Endodermal cell (in vitro differentiated cells): ENCODE data around the gene PTHLH. TPM values are rescaled to one million over a fixed set of nuclear protein-coding genes. Genes with fewer than 3 reads are reported as not detected.

Experiments used
- DNase-seq: peaks from one replicate; pipeline ENCODE4 v3.0.0-alpha.2; 2017
- H3K27ac ChIP-seq: 2 replicates; pipeline ENCODE4 v1.5.1; 2013; ENCODE audit warnings: mild to moderate bottlenecking, low read depth, low read length, moderate library complexity
- H3K27me3 ChIP-seq: 2 replicates; pipeline ENCODE4 v1.6.1; 2013; ENCODE audit warnings: mild to moderate bottlenecking, low read length, moderate library complexity; ENCODE audit not compliant: insufficient read depth, control insufficient read depth, poor library complexity, severe bottlenecking
- H3K36me3 ChIP-seq: 2 replicates; pipeline ENCODE4 v1.7.0; 2013; ENCODE audit warnings: mild to moderate bottlenecking, low read length, moderate library complexity; ENCODE audit not compliant: control insufficient read depth, insufficient read depth
- H3K4me1 ChIP-seq: one replicate; pipeline ENCODE4 v1.7.0; 2013; ENCODE audit warnings: low read length; ENCODE audit not compliant: control insufficient read depth, insufficient read depth
- H3K4me3 ChIP-seq: 2 replicates; pipeline ENCODE4 v1.5.1; 2013; ENCODE audit warnings: mild to moderate bottlenecking, low read length, moderate library complexity
- H3K9ac ChIP-seq: 2 replicates; pipeline ENCODE4 v1.6.1; 2013; ENCODE audit warnings: mild to moderate bottlenecking, low read length, moderate library complexity; ENCODE audit not compliant: poor library complexity, severe bottlenecking; ENCODE audit errors: extremely low read depth
- H3K9me3 ChIP-seq: 2 replicates; pipeline ENCODE4 v1.6.1; 2013; ENCODE audit warnings: mild to moderate bottlenecking, low read length, moderate library complexity; ENCODE audit not compliant: control insufficient read depth
- H3K27ac Mint-ChIP-seq: 2 replicates; pipeline ENCODE4 v1.8.0; 2020; ENCODE audit warnings: mixed read lengths
- H3K27me3 Mint-ChIP-seq: 2 replicates; pipeline ENCODE4 v1.8.0; 2021; ENCODE audit warnings: mild to moderate bottlenecking, mixed read lengths; ENCODE audit not compliant: insufficient read depth
- H3K36me3 Mint-ChIP-seq: 2 replicates; pipeline ENCODE4 v1.8.0; 2020; ENCODE audit warnings: low read depth, mixed read lengths
- H3K4me1 Mint-ChIP-seq: 2 replicates; pipeline ENCODE4 v1.8.0; 2020; ENCODE audit warnings: mixed read lengths
- H3K4me3 Mint-ChIP-seq: 2 replicates; pipeline ENCODE4 v1.8.0; 2020; ENCODE audit warnings: mild to moderate bottlenecking, moderate library complexity, mixed read lengths
- H3K9me3 Mint-ChIP-seq: 2 replicates; pipeline ENCODE4 v1.8.0; 2020; ENCODE audit warnings: mild to moderate bottlenecking, mixed read lengths
- whole genome bisulfite sequencing, 2 experiments: methylation state at CpG; one replicate each; pipeline versions ENCODE4 v1.1.5 to v1.1.7; 2013; ENCODE audit warnings: missing lambda C conversion rate in 2 of 2, mixed read lengths in 1 of 2; ENCODE audit not compliant: insufficient coverage in 1 of 2, insufficient read length in 1 of 2; 5-methylcytosine and 5-hydroxymethylcytosine counted together
- total RNA-seq, 2 donors: library from RNA; stranded (reverse); fragmentation: NEBNext Ultra II Directional in 1 of 2; extraction: Animal tissue kit (Norgen Biotek cat#: 25700) in 1 of 2; gene quantifications; 2 replicates in 1 of 2; 3 replicates in 1 of 2; pipeline ENCODE4 v1.2.1, GENCODE V29; 2021
- TF ChIP-seq, protein P1 (sequence below): fragments of 200-600 bp; sonication (generic); conservative IDR thresholded peaks from 2 replicates; pipeline ENCODE4 v1.5.0; 2021; ENCODE audit warnings: antibody characterized with exemption, mild to moderate bottlenecking

The PTHLH gene
- total RNA-seq, 2 donors from 2014 or later, result not detected

DNA sequence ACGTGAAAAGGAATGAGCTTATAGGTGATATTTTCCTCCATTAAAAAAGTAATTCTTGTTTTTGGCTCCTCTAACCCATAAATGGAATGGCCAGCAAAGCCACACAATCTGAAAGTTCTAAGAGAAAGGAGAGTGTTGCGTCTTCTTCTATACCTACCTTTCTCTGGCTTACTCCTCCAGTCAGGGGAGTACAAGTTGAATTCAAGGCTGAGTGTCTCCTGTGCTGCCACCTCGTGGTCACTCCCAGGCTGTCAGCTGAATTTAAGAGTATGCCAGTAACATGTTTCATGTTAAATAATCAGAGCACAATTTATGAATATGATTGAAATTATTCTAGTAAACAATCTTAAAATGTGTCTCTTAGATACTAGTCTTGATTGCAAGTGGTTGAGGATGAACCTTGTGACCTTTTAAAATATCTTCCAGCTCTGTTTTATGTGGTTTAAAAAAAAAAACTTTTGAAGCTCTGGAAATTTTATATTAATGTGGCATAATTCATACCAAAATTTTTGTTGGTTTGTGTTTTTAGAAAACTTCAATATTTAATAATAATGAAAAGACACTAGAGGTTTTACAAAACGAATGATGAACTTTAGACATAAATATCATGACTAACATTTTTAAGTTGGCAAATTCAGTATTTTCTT, 31.7 kb downstream of the PTHLH start:
- Mint-ChIP-seq H3K36me3 (no peaks in the 10 kb centered on the region), H3K27me3 (no peaks in the 10 kb centered on the region), H3K27ac (no peak overlapping the region), H3K9me3 (no peaks in the 10 kb centered on the region), H3K4me3 (no peak overlapping the region), H3K4me1 (no peaks in the 10 kb centered on the region)
- no peaks in the 10 kb centered on the region for H3K27me3 ChIP-seq
- no peak overlapping the region for H3K4me3 ChIP-seq
- peak; percentile 95 for DNase-seq
- H3K27ac ChIP-seq, result no peak overlapping the region
- H3K36me3 ChIP-seq, result no peaks in the 10 kb centered on the region
- no peak overlapping the region for H3K9ac ChIP-seq
- 55% methylated on average over 4 of the region's 4 CpGs; no CpG with 5 or more reads in 1 of the 2 experiments for WGBS, 2 experiments
- no peaks in the 10 kb centered on the region for H3K4me1 ChIP-seq
- H3K9me3 ChIP-seq, result no peaks in the 10 kb centered on the region
- TF ChIP-seq, protein P1, sequence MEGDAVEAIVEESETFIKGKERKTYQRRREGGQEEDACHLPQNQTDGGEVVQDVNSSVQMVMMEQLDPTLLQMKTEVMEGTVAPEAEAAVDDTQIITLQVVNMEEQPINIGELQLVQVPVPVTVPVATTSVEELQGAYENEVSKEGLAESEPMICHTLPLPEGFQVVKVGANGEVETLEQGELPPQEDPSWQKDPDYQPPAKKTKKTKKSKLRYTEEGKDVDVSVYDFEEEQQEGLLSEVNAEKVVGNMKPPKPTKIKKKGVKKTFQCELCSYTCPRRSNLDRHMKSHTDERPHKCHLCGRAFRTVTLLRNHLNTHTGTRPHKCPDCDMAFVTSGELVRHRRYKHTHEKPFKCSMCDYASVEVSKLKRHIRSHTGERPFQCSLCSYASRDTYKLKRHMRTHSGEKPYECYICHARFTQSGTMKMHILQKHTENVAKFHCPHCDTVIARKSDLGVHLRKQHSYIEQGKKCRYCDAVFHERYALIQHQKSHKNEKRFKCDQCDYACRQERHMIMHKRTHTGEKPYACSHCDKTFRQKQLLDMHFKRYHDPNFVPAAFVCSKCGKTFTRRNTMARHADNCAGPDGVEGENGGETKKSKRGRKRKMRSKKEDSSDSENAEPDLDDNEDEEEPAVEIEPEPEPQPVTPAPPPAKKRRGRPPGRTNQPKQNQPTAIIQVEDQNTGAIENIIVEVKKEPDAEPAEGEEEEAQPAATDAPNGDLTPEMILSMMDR, result peak; percentile 100

DNA sequence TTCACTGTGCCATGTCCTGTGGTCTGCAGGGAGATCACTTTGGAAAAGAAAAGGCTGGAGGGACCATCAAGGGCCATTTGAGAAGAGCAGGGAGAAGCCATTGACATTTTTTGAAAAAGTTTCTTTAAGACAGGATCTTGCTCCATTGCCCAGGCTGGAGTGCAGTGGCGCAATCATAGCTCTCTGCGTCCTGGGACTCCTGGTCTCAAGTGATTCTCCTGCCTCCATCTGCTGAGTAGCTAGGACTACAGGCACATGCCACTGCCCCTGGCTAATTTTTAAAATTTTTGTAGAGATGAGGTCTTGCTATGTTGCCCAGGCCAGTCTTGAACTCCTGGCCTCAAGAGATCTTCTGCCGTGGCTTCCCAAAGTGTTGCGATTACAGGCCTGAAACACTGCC, 32.3 kb downstream of the PTHLH start:
- no peaks in the 10 kb centered on the region for H3K36me3 Mint-ChIP-seq
- no peaks in the 10 kb centered on the region for H3K27me3 Mint-ChIP-seq

DNA sequence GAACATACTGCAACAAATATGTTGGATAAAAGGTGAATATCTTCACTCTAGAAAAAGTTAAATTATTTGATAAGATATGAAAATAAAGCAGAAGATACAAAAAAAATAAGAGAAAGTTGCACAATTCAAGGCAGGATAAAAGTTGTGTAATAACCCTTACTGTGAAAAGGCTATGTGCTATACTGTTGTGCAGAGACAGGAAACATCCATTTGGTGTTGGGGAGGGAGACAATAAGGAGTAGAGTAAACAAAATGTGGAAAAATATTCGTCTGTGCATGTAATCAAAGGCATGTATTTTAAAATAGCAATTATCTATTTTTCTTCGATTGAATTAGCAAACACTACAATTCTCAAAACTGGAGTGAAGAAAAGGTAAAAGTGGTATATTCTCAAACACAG, 34.8 kb downstream of the PTHLH start:
- no peak overlapping the region for H3K4me3 Mint-ChIP-seq
- Histone ChIP-seq H3K36me3 (no peaks in the 10 kb centered on the region), H3K4me3 (no peak overlapping the region), H3K9ac (no peak overlapping the region), H3K9me3 (no peaks in the 10 kb centered on the region), H3K27ac (no peak overlapping the region), H3K27me3 (no peaks in the 10 kb centered on the region), H3K4me1 (no peaks in the 10 kb centered on the region)
- 50% methylated on average over 2 of the region's 2 CpGs; no CpG with 5 or more reads in 1 of the 2 experiments for WGBS, 2 experiments
- no peak for DNase-seq
- H3K36me3 Mint-ChIP-seq, result no peaks in the 10 kb centered on the region
- H3K27me3 Mint-ChIP-seq, result no peaks in the 10 kb centered on the region
- H3K27ac Mint-ChIP-seq, result no peak overlapping the region
- TF ChIP-seq, protein P1, result no peak
- H3K4me1 Mint-ChIP-seq, result no peaks in the 10 kb centered on the region
- no peaks in the 10 kb centered on the region for H3K9me3 Mint-ChIP-seq

More for the DNA sequence above, 32.3 kb downstream of the PTHLH start:
- TF ChIP-seq, protein P1, result no peak
- Histone ChIP-seq H3K4me3 (no peak overlapping the region), H3K9ac (no peak overlapping the region), H3K9me3 (no peaks in the 10 kb centered on the region), H3K36me3 (no peaks in the 10 kb centered on the region), H3K27ac (no peak overlapping the region), H3K27me3 (no peaks in the 10 kb centered on the region), H3K4me1 (no peaks in the 10 kb centered on the region)
- WGBS, 2 experiments, result 87 to 95% methylated on average over 3 to 4 of the region's 4 CpGs
- Mint-ChIP-seq H3K4me1 (no peaks in the 10 kb centered on the region), H3K27ac (no peak overlapping the region), H3K4me3 (no peak overlapping the region), H3K9me3 (no peaks in the 10 kb centered on the region)
- DNase-seq, result no peak
